BLaER1 treated with 17β-estradiol and CSF1 and Interleukin-3, amounts not matched to agents 10 nM and 100 nM (cell line): ENCODE results near the gene WT1.

Experiments used
- H3K27ac ChIP-seq, 11 experiments: shearing (Covaris generic); formaldehyde crosslinking; 2 replicates each; pipeline ENCODE4 v1.8.1; 2022
- H3K27me3 ChIP-seq, 11 experiments: shearing (Covaris generic); formaldehyde crosslinking; 2 replicates each; pipeline ENCODE4 v1.8.1; 2022
- H3K36me3 ChIP-seq, 11 experiments: shearing (Covaris generic); formaldehyde crosslinking; 2 replicates each; pipeline ENCODE4 v1.8.1; 2022
- H3K4me1 ChIP-seq, 10 experiments: shearing (Covaris generic); formaldehyde crosslinking; 2 replicates each; pipeline ENCODE4 v1.8.1; 2022
- H3K4me2 ChIP-seq, 11 experiments: shearing (Covaris generic); formaldehyde crosslinking; 2 replicates each; pipeline ENCODE4 v1.8.1; 2022
- H3K4me3 ChIP-seq, 10 experiments: shearing (Covaris generic); formaldehyde crosslinking; 2 replicates each; pipeline ENCODE4 v1.8.1; 2022
- H3K9ac ChIP-seq, 11 experiments: shearing (Covaris generic); formaldehyde crosslinking; 2 replicates each; pipeline ENCODE4 v1.8.1; 2022
- H3K9me3 ChIP-seq, 11 experiments: shearing (Covaris generic); formaldehyde crosslinking; replicated peaks in 1 of 11; 2 replicates each; pipeline ENCODE4 v1.8.1; 2022
- H4K20me1 ChIP-seq, 11 experiments: shearing (Covaris generic); formaldehyde crosslinking; 2 replicates each; pipeline ENCODE4 v1.8.1; 2022
- Cebpa-rat ChIP-seq, 11 experiments: shearing (Covaris generic); IDR thresholded peaks; 2 replicates each; pipeline ENCODE4 v1.8.1; 2022

The WT1 gene

DNA sequence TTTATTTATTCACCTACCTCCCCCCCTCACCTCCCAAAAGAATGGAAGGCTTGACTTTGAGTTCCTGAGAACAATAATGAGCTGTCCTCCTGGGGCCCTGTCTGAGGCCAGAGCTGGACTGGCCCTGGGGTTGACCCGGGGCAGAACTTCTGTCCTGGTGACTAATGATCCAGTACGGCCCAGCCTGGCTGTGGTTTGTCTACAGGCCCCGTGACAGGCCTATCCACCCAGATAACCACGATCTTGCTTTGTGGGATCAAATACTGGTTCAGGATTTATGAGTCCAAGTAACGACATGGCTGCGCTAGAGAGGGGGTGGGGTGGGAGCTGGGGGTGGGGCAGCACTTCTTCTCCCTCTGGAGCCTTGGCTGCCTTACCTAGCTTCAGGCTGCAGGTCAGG is 81.5 kb downstream of the WT1 start:
- H4K20me1 ChIP-seq = no peaks in the 10 kb centered on the region
- no peaks in the 10 kb centered on the region for H3K27me3 ChIP-seq
- no peak overlapping the region for H3K9ac ChIP-seq
- no peak for TF ChIP-seq Cebpa-rat (IDR thresholded peaks at IDR 0.05)
- H3K4me2 ChIP-seq = no peak overlapping the region
- H3K36me3 ChIP-seq = no peaks in the 10 kb centered on the region
- H3K4me3 ChIP-seq = no peak overlapping the region
- H3K9me3 ChIP-seq = no peaks in the 10 kb centered on the region
- H3K4me1 ChIP-seq = 0 out of 20 replicates have a peak, but pooled peaks cover 0 to 11% (median 0%) of the 10 kb centered on the region in 10 experiments
- no peak overlapping the region for H3K27ac ChIP-seq

GRCh38 chr11:32348502-32348901 is 86.8 kb downstream of the WT1 start:
- H3K27ac ChIP-seq = no peak overlapping the region
- H3K4me2 ChIP-seq = no peak overlapping the region
- peaks cover 6 to 20% (median 15%) of the 10 kb centered on the region in 10 experiments for H3K4me1 ChIP-seq
- TF ChIP-seq Cebpa-rat (IDR thresholded peaks at IDR 0.05) = no peak
- no peaks in the 10 kb centered on the region for H3K27me3 ChIP-seq
- H3K9me3 ChIP-seq = no peaks in the 10 kb centered on the region
- no peaks in the 10 kb centered on the region for H3K36me3 ChIP-seq
- no peak overlapping the region for H3K9ac ChIP-seq
- H3K4me3 ChIP-seq = no peak overlapping the region
- no peaks in the 10 kb centered on the region for H4K20me1 ChIP-seq

- no peaks in the 10 kb centered on the region for H3K36me3 ChIP-seq
- H3K4me2 ChIP-seq = peak overlapping the region in 9 of 11 experiments; percentile 12 to 78 (median 72); a peak in 15 of 22 replicates
- H4K20me1 ChIP-seq = no peaks in the 10 kb centered on the region
- no peak overlapping the region for H3K9ac ChIP-seq
- H3K9me3 ChIP-seq = no peaks in the 10 kb centered on the region
- peaks cover 9 to 33% (median 27%) of the 10 kb centered on the region in 10 experiments for H3K4me1 ChIP-seq
- H3K27me3 ChIP-seq = no peaks in the 10 kb centered on the region
- no peak overlapping the region for H3K27ac ChIP-seq
- no peak overlapping the region for H3K4me3 ChIP-seq
- TF ChIP-seq Cebpa-rat (IDR thresholded peaks at IDR 0.05) = no peak
Observed at GRCh38 chr11:32344946-32345345, 90.4 kb downstream of the WT1 start.

DNA sequence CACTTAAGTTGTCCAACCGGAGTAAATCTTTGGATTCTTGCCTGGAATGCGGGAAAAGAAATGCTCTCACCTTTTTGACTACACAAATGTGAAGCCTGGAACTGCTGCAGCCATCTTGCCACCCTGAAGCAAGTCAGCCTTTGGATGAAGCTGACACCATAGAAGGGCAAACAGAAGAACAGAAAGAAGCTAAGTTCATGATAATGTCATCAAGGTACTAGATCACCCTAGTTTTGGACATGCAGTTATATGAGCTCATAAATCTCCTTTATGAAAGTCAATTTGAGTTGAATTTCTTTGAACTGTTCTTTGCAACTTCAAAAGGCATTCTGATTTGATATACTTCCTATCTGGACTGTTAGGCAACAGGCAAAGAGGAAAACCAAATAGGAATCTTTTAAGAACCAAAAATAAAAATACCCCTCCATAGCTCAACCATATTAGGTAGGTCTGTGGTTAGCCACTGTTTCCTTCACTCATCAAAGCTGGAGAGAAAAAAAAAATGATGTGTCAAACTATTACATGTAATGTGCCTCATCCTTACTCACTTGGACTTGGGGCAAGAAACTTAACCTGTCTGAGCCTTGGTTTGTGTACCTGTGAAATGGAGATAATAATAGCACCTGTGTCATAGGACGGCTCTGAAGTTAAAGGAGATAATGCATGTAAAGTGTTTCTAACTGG is 91.9 kb downstream of the WT1 start:
- Histone ChIP-seq H3K9ac (no peak overlapping the region), H3K4me2 (peak overlapping the region; percentile 59 to 78 (median 72)), H3K9me3 (0 out of 22 replicates have a peak, but pooled peaks cover 0 to 1% (median 0%) of the 10 kb centered on the region in 11 experiments), H3K27me3 (no peaks in the 10 kb centered on the region), H3K36me3 (no peaks in the 10 kb centered on the region), H3K27ac (no peak overlapping the region), H4K20me1 (no peaks in the 10 kb centered on the region), H3K4me1 (peaks cover 9 to 33% (median 27%) of the 10 kb centered on the region in 10 experiments), H3K4me3 (peak overlapping the region in 1 of 10 experiments; percentile 1; a peak in 1 of 20 replicates)
- TF ChIP-seq Cebpa-rat (IDR thresholded peaks at IDR 0.05) = no peak

DNA sequence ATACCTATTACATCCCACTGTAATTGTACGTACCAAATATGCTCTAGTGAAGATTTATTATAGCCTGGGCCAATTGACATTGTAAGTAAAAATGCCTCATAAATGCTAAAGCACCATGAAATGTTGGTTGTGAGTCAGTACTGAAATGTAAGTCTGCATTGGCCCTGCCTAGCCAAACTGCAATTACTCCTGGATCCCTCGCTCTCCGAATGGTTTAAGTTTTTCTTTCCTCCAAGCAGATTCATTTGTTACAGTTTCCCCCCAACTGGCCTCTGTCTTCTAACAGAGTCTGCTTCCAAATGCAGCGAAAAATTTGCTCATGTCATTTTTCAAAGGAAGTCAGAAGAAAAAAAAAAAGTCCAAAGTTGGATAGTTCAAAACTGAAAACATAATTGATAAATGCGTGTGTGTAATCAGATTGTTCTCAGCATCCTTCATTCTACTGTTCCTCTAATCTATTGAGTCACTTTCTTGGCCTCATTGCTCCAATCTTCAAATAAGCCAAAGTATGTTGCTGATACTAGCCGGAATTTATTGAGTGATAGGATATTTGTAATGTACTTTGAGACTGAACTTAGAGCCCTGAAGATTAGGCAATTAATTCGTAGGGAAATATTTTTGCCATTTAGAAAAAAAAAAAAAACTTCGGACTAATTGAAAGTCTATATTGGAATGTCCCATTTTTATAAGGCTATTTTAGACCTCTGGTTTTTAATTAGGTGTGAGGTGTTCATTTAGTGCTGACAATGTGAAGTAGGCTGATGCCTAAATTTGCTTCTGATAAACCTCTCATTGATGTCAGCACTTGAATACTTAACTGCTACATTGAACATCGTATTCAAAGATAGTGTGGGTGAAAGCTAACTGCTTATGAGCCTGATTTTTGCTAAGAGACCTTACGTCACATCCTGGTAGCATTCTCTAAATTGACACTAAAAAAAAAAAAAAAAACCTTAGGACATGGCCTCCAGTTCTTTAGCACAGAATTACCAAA is 93.4 kb downstream of the WT1 start:
- H3K4me2 ChIP-seq = peak overlapping the region in 7 of 11 experiments; percentile 69 to 78 (median 74); a peak in 9 of 22 replicates
- H3K4me3 ChIP-seq = no peak overlapping the region
- no peaks in the 10 kb centered on the region for H3K27me3 ChIP-seq
- H3K36me3 ChIP-seq = no peaks in the 10 kb centered on the region
- no peak overlapping the region for H3K9ac ChIP-seq
- TF ChIP-seq Cebpa-rat (IDR thresholded peaks at IDR 0.05) = no peak
- no peaks in the 10 kb centered on the region for H4K20me1 ChIP-seq
- 0 out of 22 replicates have a peak, but pooled peaks cover 0 to 5% (median 0%) of the 10 kb centered on the region in 11 experiments for H3K9me3 ChIP-seq
- H3K27ac ChIP-seq = no peak overlapping the region
- H3K4me1 ChIP-seq = peaks cover 9 to 33% (median 27%) of the 10 kb centered on the region in 10 experiments

- peaks cover 1 to 11% (median 5%) of the 10 kb centered on the region in 11 experiments; a peak in 20 of 22 replicates for H3K9me3 ChIP-seq
- no peaks in the 10 kb centered on the region for H3K36me3 ChIP-seq
- H3K4me1 ChIP-seq = peaks cover 9 to 30% (median 27%) of the 10 kb centered on the region in 10 experiments
- H3K9ac ChIP-seq = no peak overlapping the region
- TF ChIP-seq Cebpa-rat (IDR thresholded peaks at IDR 0.05) = no peak
- H3K4me2 ChIP-seq = no peak overlapping the region
- no peaks in the 10 kb centered on the region for H4K20me1 ChIP-seq
- no peak overlapping the region for H3K27ac ChIP-seq
- no peaks in the 10 kb centered on the region for H3K27me3 ChIP-seq
- no peak overlapping the region for H3K4me3 ChIP-seq
Observed at GRCh38 chr11:32340181-32340580, 95.2 kb downstream of the WT1 start.
